Hepatic stellate cell (primary cell): ENCODE data around the gene CPSF3.
"Not testable (repeated sequence)": the region's sequence is repeated elsewhere in the genome, so short reads cannot be mapped to it uniquely, and the experiment has no call there.

ENCODE experiments used
- DNase-seq: peaks from one replicate; pipeline ENCODE4 v3.0.0; 2011; ENCODE audit warnings: low spot score

The CPSF3 gene

DNA sequence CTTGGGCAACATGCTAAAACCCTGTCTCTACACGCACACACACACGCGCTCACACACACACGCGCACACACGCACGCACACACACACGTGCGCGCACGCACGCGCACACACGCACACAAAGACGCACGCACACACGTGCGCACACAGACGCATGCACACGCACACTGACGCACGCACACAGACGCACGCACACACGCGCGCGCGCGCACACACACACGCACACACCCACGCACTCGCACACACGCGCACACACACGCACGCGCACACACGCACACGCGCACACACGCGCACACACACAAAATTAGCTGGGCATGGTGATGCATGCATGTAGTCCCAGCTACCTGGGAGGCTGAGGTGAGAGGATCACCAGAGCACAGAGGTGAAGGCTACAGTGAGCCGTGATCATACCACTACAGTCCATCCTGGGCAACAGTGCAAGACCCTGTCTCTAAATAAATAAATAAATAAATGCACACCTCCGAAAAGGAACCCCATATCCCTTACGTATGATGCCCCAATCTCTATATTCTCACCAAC, 42.8 kb downstream of the CPSF3 start:
- no peak for DNase-seq

GRCh38 chr2:9467687-9468086, 44.2 kb downstream of the CPSF3 start:
- DNase-seq: no peak

GRCh38 chr2:9471206-9471605, 47.8 kb downstream of the CPSF3 start:
- no peak for DNase-seq

DNA sequence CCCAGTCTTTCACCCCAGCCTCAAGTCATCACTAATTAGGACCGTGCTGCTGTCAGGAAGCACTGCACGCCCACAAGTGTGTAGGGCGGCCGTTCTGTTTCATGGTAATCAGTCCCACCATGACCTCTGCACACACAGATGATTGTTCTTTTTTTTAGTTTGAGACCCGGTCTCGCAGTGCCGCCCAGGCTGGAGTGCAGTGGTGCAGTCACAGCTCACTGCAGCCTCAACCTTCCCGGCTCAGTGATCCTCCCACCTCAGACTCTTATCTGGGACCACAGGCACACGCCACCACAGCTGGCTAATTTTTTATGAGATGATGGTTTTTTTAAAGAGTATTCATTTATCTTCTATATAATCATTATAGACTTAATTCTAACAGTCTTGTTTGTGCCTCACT, 49.1 kb downstream of the CPSF3 start:
- DNase-seq: no peak

DNA sequence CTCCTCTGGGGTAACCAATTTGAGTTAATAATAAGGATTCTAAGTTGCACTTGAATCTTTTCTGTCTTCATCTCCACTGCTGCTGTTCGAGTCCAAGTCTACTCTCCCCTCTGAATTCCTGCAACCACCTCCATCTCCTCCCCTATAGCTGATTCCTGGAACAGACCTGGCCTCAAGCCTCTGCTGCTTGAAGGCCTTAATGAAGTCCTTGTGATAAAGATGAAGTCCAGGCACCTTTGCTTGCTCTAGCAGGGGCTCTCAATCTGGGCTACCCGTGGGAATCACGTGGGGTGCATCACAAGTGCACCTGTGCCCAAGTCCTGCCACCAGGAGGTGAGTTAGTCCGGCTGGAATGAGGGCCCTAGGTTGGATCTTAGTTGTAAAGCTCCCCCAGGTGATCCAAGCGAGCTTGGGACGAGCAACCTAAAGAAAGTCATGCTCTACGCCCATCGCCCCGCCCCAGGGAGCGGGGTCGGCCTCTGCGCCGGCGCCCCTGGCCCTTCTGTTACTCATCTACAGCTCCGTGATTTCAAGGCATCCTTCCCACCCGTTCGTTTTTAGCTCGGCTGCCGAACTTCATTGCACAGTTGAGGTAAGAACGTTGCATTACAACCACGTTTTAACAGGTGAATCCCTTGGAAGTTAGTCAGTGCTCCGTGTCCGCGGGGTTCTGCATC, 50.0 kb downstream of the CPSF3 start:
- no peak for DNase-seq

DNA sequence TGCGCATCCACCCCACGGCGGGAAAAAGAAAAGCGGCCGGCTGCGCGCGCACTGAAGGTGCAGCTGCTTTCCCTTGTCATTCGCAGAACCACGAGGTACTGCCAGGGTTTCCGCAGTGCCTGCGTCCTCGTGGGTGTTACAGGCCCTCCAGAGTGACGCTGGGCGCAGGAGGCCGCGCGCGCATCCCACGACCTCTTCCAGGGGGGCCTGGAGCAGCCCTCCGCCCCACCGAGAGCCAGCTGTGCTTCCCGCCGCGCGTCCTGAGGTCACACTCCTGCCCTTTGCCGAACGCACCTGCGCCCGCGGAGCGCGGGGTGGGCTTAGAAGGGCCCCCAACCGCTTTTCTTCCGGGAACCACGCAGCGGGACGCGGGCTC, 50.5 kb downstream of the CPSF3 start:
- DNase-seq: peak; percentile 12

DNA sequence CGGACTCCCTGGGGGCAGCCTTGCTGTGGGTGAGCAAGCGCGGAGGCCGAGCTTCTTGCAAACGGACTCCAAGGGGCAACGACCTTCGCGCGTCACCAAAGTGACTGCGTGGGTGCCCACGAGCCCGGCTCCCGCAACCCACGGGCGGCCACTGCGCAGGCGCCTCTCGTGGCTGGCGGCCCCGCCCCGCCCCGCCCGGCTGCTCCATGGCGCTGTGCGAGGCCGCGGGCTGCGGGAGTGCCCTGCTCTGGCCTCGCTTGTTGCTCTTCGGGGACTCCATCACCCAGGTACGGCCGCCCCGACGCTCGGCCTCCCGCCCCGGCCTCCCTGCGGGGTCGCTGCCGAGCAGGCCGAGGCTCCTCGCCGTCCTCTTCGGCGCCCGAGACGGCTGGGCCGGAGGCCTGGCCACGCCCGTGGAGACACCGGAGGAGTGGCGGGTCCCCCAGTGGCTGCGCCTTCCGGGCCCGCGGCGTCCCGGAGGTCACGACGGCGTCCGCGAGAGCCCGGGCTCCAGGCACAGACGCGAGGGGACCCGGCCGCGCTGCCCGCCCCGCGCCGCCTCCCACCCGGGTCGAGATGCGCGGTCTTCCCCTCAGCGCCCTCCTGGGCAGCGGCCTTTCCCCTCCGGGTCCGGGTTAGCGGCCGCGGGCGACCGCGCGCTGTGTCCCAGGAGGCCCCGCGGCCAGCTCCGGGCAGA, 51.1 kb downstream of the CPSF3 start, which contains the start of gene IAH1:
TSS of gene IAH1 (plus strand) at position 191 of the 697 bp plus-strand sequence. CDS start at position 207, 16 bp downstream.
- peak; percentile 89 for DNase-seq

GRCh38 chr2:9477914-9478313, 54.5 kb downstream of the CPSF3 start:
- no peak for DNase-seq

DNA sequence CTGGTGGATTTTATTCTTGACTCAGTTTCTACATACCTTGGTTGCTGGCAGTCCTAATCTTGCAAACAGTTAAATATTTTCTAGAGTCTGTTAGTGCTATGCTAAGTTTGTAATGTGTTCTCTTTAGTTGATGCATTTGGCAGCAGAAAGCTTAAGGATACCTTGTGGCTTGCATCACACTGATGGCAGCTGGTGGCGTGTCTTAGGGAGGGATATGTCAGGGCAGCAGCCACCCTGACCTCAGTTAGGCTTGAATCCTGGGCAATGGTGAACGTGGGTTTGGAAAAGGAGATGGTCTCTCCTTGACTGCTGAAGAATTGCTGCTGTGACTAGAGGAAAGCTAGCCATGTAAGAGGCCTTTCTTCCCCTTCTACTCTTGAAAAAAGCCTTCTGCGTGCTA, 55.1 kb downstream of the CPSF3 start:
- no peak for DNase-seq

DNA sequence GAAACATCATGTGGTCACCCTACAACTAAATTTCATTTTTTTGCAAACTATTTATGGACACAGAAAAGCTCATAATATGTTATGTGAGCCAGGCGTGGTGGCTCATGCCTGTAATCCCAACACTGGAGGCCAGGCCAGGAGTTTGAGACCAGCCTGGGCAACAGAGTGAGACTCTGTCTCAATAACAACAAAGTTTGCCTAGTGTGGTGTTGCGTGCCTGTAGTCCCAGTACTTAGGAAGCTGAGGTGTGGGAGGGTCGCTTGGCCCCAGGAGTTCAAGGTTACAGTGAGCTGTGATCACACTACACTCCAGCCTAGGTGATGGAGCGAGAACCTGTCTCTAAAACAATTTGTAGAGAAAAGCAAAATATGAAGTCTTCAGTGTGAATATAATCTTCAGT, 56.7 kb downstream of the CPSF3 start:
- DNase-seq: no peak

- DNase-seq: no peak
Observed at GRCh38 chr2:9483107-9483506, 59.7 kb downstream of the CPSF3 start.

- DNase-seq: peak; percentile 19
Observed at GRCh38 chr2:9484533-9484932, 61.1 kb downstream of the CPSF3 start.

DNA sequence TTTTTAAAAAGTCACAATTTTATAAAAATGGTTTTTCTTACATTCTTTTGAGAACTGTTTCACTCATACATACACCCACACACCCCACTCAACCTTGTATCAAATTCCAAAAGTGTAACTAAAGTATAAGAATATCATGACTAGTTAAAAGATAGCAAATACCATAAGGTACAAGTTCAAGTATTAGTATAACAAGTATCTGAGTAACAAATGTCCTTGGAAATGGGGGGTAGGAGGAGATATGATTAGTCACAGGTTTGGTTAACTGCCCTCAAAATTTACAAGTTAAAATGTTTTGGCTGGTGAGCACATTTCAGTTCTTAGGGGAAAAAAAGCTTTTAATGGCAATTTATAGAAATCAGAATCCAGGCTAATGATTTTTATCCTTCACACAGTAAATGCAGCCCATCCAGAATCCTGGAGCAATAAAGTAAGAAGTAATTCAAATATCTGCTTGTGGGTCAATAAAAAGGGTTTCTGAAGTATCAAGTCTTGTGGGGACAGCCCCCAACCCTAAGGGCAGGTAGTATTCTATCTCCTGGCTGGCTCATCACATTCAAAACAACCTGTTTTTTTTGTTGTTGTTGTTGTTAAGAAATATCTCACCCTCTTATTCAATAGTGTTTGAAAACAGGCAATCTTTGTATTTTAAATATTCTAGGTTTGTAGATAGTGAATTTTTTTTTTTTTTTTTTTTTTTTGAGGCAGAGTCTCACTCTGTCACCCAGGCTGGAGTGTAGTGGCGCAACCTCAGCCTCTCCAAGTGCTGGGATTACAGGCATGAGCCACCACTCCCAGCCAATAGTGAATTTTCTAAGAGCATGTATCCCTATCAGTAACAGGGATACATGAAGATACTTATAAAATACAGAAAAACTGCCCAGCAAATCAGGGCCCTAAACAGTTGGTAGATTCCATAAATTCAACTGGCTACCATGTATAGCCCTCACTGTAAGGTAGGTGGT, 65.4 kb downstream of the CPSF3 start:
- DNase-seq: peak; percentile 50

DNA sequence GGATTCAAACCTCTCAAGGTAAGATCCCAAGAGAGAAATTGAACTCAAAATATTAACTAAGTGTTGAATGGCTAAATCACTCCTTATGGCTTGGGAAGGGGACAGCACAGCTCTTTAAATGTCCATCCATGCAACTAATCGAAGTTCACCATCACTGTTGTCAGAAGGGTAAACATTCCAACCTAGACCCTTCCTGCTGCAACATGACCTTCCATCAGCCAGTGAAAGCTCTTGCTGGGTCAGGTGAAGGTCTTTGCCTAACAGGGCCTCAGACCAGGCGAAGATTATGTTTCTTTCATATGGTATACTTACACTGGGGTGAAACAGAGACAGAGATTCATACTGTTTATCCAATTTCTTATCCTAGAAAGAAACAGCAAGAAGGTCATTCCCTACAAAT, 67.3 kb downstream of the CPSF3 start:
- no peak for DNase-seq

DNA sequence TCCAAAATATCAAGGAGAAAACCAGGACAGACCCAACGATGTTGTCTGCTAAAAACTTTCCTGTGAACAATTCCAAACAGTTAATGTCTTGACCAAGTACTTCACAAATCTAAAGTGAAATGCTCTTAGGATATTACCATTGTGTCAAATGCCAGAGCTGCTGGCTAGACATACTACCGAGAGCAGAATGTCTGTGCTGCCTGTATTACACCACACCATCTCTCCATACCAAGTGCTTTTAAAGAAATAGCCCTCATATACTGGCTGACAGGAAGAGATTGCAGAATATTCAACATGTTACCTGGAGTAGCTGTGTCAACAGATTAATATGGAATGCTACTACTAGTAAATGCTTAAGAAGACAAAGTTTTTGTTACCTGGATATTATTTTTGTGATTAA, 69.5 kb downstream of the CPSF3 start:
- no peak for DNase-seq

DNA sequence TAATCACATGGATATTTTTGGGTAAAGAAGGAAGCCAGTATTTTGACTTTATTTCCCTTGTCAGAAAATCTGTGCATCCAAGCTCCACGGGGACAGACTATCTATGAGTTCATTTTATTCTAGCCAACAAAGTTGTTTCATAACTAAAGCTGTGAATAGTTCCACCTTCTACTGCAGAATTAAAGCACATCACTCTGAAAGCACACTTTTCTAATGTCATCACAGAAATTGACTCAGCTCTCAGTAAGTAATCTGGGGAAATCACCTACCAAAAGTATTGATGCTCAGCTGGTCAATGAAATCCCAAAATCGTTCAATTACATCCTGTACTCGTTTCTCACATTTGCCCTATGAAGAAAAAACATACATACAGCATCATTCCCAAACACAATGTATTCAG, 70.0 kb downstream of the CPSF3 start:
- no peak for DNase-seq

DNA sequence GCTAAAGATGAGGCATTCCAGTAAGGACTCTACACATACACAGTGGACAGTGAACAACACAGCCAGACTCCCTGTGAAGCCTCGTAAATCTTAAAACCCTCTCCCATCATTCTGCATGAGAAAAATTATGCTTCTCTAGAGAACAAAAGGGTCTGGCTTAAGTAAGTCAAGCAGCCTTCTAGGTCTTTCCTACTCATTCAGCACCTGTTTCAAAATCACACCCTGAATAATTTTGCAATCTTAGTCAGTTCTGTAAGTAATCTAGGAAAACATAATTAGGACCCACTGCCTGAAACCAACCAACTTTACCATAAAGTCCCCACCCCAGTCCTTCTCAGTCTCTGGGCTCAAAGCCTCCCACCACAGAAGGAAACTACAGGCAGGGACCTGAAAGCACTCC, 70.6 kb downstream of the CPSF3 start:
- DNase-seq: no peak

DNA sequence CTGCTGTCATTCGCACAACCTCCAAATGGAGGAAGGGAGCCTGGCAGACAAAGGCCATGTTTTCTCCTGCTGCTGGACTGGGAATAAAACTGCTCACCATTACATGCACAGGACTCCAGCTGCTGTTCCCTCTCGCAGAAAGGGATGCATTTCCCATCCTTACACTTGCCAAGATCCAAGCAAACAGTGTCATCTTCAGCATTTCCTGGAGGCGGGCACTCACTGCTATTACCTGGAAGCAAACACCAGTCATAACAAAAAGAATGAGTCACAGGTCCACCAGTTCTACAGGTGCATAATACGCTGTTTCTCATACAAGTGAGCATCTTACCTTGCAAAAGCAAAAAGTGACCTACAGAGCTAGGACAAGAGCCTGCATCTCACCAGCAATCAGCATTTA, 73.6 kb downstream of the CPSF3 start:
- no peak for DNase-seq

- peak; percentile 26 for DNase-seq
Observed at GRCh38 chr2:9498210-9498609, 74.8 kb downstream of the CPSF3 start.

- DNase-seq: no peak
Observed at GRCh38 chr2:9508931-9509330, 85.5 kb downstream of the CPSF3 start.

GRCh38 chr2:9513946-9514345, 90.5 kb downstream of the CPSF3 start:
- DNase-seq: not testable (repeated sequence)

DNA sequence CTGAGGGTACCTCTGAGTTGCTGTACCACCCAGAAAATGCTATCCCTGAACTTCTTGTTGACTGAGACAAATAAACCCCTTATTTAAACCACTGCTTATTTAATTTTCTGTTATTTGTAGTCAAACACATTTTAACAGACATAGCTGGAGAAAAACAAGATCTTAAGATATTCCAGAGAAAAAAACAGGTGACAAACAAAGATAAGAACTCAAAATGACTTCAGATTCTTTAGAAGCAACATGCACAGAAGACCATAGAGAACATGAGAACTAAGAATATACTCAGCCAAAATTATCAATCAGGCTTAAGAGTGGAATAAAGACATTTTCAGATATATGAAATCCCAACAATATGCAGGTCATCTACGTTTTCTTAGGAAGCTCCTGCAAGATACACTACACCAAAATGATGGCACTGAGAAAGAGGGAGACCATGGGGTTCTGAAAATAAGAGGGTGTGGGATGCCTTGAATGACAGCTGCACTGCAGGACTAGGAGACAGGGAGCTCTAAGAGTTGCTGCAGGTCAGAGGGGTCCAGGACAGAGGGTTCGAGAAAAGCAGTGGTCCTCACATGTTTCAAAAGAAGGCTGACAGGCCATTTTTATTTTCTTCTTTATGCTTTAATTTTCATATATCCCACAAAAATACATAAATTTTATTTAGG, 93.8 kb downstream of the CPSF3 start:
- no peak for DNase-seq
